ENCODE results near the gene CPLANE1.
A peak's percentile ranks its signal among the peaks of the same experiment; 100 is the strongest.
"Not testable (repeated sequence)": the region's sequence is repeated elsewhere in the genome, so short reads cannot be mapped to it uniquely, and the experiment has no call there.

CPLANE1 gene

DNA sequence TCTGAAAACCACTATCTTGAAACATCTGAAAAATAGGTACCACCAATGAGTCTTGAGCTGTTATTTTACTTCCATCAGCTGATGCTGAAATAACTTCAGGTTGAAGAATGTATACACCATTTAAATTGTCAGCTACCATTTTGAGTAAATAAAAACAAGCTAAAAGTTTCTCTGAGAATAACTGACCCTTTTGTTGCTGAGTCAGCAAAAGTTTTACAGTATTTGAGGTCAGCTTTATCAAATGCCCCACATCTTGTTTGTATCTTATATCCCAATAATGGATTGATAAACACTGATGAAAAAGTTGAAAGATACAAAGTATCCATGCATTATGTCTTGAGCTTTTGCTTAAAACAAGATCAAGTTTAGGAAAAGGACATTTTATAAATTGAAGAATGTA is 22.8 kb downstream of the CPLANE1 start:
- no peaks in the 10 kb centered on the region for H3K4me1 Mint-ChIP-seq
- DNase-seq (ENCODE audit: low spot score in 2 of 2) (no peak), ATAC-seq (ENCODE audit: low read depth) (no peak)
- no peak overlapping the region for H3K4me3 Mint-ChIP-seq
- H3K27ac Mint-ChIP-seq = no peak overlapping the region
- H3K27me3 Mint-ChIP-seq = no peaks in the 10 kb centered on the region
- no peaks in the 10 kb centered on the region for H3K9me3 Mint-ChIP-seq
- H3K36me3 Mint-ChIP-seq = peaks cover 19% of the 10 kb centered on the region

DNA sequence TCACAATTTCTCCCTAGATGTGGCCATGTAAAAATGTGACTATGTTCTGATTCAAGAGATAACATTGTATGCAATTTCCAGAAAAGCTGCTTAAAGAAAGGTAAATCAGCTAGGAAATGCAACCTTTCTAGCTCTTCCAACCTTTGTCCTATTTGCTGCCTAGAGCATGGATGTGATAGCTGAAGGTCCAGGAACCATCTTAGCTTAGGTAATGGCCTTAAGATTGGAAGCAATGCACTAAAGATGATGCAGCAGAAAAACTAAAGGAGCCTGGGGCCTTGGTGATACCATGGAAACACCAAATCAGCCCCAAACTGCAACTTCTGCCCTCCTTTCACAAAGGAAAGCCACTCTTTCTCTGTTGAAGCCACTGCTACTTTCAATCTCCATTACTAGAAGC is 27.0 kb downstream of the CPLANE1 start:
- no peaks in the 10 kb centered on the region for H3K27me3 Mint-ChIP-seq
- peaks cover 16% of the 10 kb centered on the region for H3K36me3 Mint-ChIP-seq
- H3K9me3 Mint-ChIP-seq = no peaks in the 10 kb centered on the region
- ATAC-seq (ENCODE audit: low read depth) (no peak), DNase-seq (ENCODE audit: low spot score in 2 of 2) (no peak)
- H3K4me3 Mint-ChIP-seq = no peak overlapping the region
- no peaks in the 10 kb centered on the region for H3K4me1 Mint-ChIP-seq
- no peak overlapping the region for H3K27ac Mint-ChIP-seq

DNA sequence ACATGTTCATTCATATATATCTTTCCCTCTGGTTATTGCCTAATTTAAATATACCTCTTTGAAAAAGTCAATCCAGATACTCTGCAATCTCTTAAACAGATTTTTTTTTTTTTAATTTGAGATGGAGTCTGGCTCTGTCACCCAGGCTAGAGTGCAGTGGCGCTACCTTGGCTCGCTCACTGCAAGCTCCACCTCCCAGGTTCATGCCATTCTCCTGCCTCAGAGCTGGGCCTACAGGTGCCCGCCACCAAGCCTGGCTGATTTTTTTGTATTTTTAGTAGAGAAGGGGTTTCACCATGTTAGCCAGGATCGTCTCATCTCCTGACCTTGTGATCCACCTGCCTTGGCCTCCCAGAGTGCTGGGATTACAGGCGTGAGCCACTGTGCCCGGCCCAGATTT is 28.8 kb downstream of the CPLANE1 start:
- not testable (repeated sequence) for H3K27ac Mint-ChIP-seq; H3K9me3 Mint-ChIP-seq; H3K4me3 Mint-ChIP-seq; H3K4me1 Mint-ChIP-seq; DNase-seq (ENCODE audit: low spot score in 2 of 2); H3K27me3 Mint-ChIP-seq; ATAC-seq (ENCODE audit: low read depth)
- H3K36me3 Mint-ChIP-seq = peaks cover 15% of the 10 kb centered on the region

DNA sequence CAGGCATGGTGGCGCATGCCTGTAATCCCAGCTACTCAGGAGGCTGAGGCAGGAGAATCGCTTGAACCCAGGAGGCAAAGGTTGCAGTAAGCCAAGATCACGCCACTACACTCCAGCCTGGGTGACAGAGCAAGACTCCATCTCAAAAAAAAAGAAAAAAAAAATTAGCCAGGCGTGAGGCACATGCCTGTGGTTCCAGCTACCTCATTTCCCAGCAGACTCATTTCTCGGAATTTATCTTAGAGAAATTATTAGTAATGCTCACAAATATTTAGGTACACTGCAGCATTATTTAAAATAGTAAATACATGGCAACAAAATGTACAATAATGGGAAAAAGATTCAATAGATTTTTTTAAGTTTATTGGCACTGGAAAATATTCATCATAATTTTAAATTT is 29.8 kb downstream of the CPLANE1 start:
- ATAC-seq (ENCODE audit: low read depth); H3K27ac Mint-ChIP-seq; H3K4me1 Mint-ChIP-seq; DNase-seq (ENCODE audit: low spot score in 2 of 2); H3K27me3 Mint-ChIP-seq; H3K4me3 Mint-ChIP-seq; H3K9me3 Mint-ChIP-seq: not testable (repeated sequence)
- peaks cover 13% of the 10 kb centered on the region for H3K36me3 Mint-ChIP-seq

DNA sequence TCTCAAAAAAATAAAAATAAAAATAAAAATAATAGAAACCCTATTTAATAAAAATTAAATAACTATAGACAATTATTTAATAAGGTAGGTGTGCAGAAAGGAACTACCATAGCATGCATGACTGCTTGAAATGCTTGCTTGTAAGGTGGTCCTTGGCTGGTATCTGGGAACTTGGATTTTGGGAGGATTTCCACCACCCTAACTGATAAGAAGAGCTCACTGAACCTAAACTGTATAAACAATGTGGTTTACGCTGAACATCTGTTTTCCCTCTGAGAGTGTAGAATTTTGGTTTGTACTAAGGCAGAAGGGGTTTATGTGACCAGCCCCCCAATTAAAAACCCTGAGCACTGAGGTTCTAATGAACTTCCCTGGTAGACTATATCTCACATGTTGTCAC is 31.2 kb downstream of the CPLANE1 start:
- H3K4me3 Mint-ChIP-seq = no peak overlapping the region
- H3K27me3 Mint-ChIP-seq = no peaks in the 10 kb centered on the region
- ATAC-seq (ENCODE audit: low read depth) (no peak), DNase-seq (ENCODE audit: low spot score in 2 of 2) (no peak)
- peaks cover 9% of the 10 kb centered on the region for H3K36me3 Mint-ChIP-seq
- H3K9me3 Mint-ChIP-seq = no peaks in the 10 kb centered on the region
- H3K27ac Mint-ChIP-seq = no peak overlapping the region
- H3K4me1 Mint-ChIP-seq = peaks cover 5% of the 10 kb centered on the region

DNA sequence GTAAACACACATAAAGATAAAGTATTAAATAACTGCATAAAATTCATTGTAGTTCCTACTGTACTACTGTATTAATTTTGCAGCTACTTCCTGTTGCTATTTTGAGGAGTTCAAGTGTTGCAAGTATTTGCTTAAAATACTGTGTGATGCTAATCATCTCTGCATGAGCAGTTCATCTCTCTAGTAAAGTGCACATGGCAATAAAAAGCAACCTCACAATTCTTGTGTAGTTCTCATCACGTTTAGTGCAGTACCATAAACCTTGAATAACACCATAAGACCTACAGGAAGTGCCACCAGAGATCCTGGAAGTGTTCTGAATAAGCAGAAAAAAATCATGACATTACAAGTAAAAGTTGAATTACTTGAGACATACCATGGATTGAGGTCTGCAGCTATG is 34.6 kb downstream of the CPLANE1 start:
- Mint-ChIP-seq H3K9me3 (no peaks in the 10 kb centered on the region), H3K36me3 (peaks cover 25% of the 10 kb centered on the region), H3K4me1 (peaks cover 5% of the 10 kb centered on the region), H3K27me3 (no peaks in the 10 kb centered on the region), H3K4me3 (peak overlapping the region; percentile 50), H3K27ac (peak overlapping the region; percentile 53)
- DNase-seq (ENCODE audit: low spot score in 2 of 2) = no peak
- peak; percentile 29 for ATAC-seq (ENCODE audit: low read depth)

DNA sequence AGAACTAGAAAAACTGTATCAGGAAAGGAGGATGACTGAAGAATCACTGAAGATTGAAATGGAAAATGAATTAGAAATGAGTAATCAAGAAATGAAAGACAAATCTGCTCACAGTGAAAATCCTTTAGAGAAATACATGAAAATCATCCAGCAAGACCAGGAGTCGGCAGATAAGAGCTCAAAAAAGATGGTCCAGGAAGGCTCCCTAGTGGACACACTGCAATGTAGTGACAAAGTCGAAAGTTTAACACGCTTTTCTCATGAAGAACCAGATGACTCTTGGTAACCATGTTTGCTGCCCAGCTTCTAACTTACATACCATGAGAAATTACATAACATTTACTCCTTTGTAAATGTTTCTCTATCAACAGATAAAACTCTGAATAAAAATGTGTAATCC is 37.1 kb downstream of the CPLANE1 start:
- H3K27me3 Mint-ChIP-seq = no peaks in the 10 kb centered on the region
- no peak overlapping the region for H3K27ac Mint-ChIP-seq
- H3K9me3 Mint-ChIP-seq = no peaks in the 10 kb centered on the region
- ATAC-seq (ENCODE audit: low read depth) (no peak), DNase-seq (ENCODE audit: low spot score in 2 of 2) (no peak)
- H3K36me3 Mint-ChIP-seq = peaks cover 23% of the 10 kb centered on the region
- no peak overlapping the region for H3K4me3 Mint-ChIP-seq
- H3K4me1 Mint-ChIP-seq = peaks cover 5% of the 10 kb centered on the region

DNA sequence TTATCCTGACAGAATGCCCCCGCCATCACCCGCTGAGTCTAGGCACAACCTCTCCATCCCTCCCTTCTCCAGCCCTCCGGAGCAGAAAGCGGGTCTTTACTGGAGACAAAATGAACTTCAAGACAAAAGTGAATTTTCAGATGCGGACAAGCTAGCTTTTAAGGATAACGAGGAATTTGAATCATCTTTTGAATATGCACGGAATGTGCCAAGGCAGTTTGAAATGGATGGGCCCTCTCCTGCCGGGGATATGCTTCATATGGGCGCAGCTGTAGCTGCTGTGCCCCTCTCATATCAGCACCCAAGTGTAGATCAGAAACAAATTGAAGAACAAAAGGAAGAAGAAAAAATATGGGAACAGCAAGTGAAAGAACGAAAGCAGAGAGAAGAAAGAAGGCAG is 37.5 kb downstream of the CPLANE1 start:
- H3K4me1 Mint-ChIP-seq = peaks cover 5% of the 10 kb centered on the region
- no peaks in the 10 kb centered on the region for H3K27me3 Mint-ChIP-seq
- no peak overlapping the region for H3K27ac Mint-ChIP-seq
- no peak for ATAC-seq (ENCODE audit: low read depth)
- no peaks in the 10 kb centered on the region for H3K9me3 Mint-ChIP-seq
- DNase-seq (ENCODE audit: low spot score in 2 of 2) = no peak
- no peak overlapping the region for H3K4me3 Mint-ChIP-seq
- H3K36me3 Mint-ChIP-seq = peaks cover 23% of the 10 kb centered on the region

DNA sequence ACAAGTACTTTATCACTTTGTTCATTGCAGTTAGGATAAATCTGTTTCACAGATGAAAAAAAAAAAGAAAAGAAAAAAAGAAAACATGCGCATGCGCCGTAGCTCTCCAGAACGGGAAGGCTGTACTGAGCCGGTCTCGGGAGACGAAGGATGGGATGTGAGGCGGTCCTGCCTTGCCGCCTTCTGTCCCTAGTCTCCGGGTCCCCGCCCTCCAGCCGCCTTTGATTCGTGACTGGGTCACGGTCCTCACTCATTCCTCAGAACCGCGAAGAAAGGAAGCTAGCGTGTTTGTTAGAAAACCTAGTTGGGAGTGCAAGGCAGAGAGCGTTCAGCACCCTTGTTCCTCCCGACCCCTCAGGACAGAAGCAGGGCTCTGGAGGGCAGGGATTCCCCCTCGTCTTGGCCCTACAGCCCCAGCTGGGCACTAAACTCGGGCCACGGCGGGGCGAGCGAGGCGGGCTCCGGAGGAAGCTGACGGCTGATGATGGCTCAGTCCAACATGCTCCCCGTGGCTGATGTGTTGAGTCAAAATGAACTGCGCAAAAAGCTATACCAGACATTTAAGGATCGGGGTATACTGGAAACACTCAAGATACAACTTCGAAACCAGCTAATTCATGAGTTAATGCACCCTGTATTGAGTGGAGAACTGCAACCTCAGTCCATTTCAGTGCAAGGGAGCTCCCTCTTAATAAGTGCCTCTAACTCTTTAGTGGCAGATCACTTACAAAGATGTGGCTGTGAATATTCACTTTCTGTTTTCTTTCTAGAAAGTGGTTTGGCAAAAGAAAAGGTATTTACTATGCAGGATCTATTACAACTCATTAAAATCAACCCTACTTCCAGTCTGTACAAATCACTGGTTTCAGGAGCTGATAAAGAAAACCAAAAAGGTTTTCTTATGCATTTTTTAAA is 40.0 kb downstream of the CPLANE1 start:
- Mint-ChIP-seq H3K4me3 (peak overlapping the region; percentile 86), H3K27me3 (no peaks in the 10 kb centered on the region), H3K9me3 (no peaks in the 10 kb centered on the region), H3K4me1 (no peaks in the 10 kb centered on the region), H3K27ac (no peak overlapping the region), H3K36me3 (peaks cover 25% of the 10 kb centered on the region)
- ATAC-seq (ENCODE audit: low read depth) = peak; percentile 38
- DNase-seq (ENCODE audit: low spot score in 2 of 2) = peak in 1 of 2 donors; percentile 6

DNA sequence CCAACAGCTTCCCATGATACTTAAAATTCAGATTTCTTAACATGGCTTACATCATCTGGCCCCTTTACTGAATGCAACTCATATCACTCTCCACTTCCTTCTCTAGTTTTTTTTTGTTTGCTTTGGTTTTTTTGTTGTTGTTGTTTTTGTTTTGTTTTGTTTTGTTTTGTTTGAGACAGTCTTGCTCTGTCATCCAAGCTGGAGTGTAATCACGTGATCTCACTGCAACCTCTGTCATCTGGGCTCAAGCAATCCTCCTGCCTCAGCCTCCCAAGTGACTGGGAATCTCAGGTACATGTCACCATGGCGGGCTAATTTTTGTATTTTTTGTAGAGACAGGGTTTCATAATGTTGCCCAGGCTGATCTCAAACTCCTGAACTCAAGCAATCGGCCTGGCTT is 41.4 kb downstream of the CPLANE1 start:
- H3K36me3 Mint-ChIP-seq = peaks cover 25% of the 10 kb centered on the region
- no peaks in the 10 kb centered on the region for H3K4me1 Mint-ChIP-seq
- no peak overlapping the region for H3K4me3 Mint-ChIP-seq
- ATAC-seq (ENCODE audit: low read depth) = no peak
- H3K27me3 Mint-ChIP-seq = no peaks in the 10 kb centered on the region
- DNase-seq (ENCODE audit: low spot score in 2 of 2) = no peak
- no peak overlapping the region for H3K27ac Mint-ChIP-seq
- H3K9me3 Mint-ChIP-seq = no peaks in the 10 kb centered on the region

DNA sequence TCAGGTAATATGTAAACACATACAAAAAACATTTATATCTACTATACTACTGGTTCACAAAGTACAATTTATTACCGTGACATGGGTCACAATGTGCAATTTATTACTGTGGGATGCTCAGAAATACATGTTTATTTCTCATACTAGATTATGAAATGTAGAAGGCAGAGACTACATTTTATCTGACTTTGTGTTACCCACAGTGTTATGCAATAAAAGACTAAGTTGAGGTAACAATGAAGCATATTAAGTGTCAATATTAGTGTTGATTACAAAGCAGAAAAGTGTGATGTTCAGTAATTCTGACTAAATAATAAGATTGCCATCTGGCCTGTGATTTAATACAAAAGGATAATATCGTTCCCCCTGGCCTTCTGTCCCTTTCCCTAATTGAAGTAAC is 42.4 kb downstream of the CPLANE1 start:
- Mint-ChIP-seq H3K4me3 (no peak overlapping the region), H3K4me1 (no peaks in the 10 kb centered on the region), H3K27ac (no peak overlapping the region), H3K9me3 (no peaks in the 10 kb centered on the region), H3K36me3 (peaks cover 22% of the 10 kb centered on the region), H3K27me3 (no peaks in the 10 kb centered on the region)
- ATAC-seq (ENCODE audit: low read depth) (no peak), DNase-seq (ENCODE audit: low spot score in 2 of 2) (no peak)

DNA sequence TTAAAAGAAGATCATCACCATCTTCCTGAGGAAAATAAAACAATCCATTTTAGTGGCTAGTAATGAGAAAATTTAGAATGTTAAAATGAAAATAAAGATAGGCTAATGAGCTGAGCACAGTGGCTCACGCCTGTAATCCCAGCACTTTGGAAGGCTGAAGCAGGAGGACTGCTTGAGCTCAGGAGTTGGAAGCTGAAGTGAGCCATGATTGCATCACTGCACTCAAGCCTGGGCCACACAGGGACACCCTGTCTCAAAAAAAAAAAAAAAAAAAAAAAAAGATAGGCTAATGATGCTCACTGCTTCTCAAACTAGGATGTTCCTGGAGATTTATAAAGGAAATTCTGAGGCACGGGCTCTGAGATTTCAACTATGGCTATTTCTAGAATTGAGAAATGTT is 50.3 kb downstream of the CPLANE1 start:
- no peak for ATAC-seq (ENCODE audit: low read depth)
- peaks cover 13% of the 10 kb centered on the region for H3K4me1 Mint-ChIP-seq
- no peaks in the 10 kb centered on the region for H3K9me3 Mint-ChIP-seq
- DNase-seq (ENCODE audit: low spot score in 2 of 2) = no peak
- no peaks in the 10 kb centered on the region for H3K27me3 Mint-ChIP-seq
- no peak overlapping the region for H3K27ac Mint-ChIP-seq
- no peak overlapping the region for H3K4me3 Mint-ChIP-seq
- H3K36me3 Mint-ChIP-seq = peaks cover 9% of the 10 kb centered on the region

DNA sequence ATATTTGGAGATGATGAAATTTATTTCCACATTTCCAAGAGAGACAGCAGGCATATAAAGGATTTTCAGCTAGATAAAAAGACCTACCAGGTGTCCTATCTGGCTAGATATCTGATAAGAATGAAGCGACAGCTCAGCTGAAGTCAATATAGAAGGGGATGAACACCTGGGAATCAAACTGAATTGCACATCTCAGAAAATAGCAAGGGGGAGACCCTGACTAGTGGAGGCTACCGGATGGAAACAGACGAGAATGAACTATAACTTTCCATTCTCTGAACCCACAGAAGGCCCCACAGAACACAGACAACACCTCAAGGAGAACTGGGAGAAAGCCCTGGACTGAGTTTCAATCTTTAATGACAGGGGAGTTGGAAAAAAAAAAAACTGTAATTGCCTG is 51.1 kb downstream of the CPLANE1 start:
- peak overlapping the region; percentile 86 for H3K27ac Mint-ChIP-seq
- peaks cover 9% of the 10 kb centered on the region for H3K36me3 Mint-ChIP-seq
- peak overlapping the region; percentile 47 for H3K4me3 Mint-ChIP-seq
- peaks cover 13% of the 10 kb centered on the region for H3K4me1 Mint-ChIP-seq
- H3K9me3 Mint-ChIP-seq = no peaks in the 10 kb centered on the region
- DNase-seq (ENCODE audit: low spot score in 2 of 2) (no peak), ATAC-seq (ENCODE audit: low read depth) (peak; percentile 38)
- no peaks in the 10 kb centered on the region for H3K27me3 Mint-ChIP-seq

DNA sequence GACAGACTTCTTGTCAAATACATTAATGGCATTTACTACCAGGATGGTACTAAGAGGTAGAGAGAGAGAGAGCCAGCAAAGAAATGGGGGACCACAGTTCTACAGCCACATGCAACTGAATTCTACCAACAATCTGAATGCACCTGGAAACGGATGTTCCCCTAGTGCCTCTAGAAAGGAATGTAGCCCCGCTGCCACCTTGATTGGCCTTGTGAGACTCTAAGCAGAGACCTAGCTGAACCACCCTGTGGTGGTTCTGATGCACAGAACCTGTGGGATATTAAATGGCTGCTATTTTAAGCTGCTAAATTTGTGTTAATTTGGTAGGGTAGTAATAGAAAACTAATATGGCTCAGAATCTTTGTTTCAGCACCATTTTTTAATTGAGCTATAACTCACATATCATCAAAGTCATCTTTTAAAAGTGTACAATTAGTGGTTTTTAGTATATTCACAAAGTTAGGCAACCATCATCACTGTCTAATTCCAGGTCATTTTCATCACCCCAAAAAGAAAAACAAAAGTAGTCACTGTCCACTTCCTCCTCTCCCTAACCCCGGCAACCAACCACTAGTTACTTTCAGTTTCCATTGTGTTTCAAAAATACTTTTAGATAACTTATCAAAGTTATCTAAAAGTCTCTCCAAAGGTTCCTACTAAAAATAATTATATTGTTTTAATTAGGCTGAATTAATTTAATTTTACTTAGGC is 51.7 kb downstream of the CPLANE1 start:
- peak in 1 of 2 donors; percentile 4 for DNase-seq (ENCODE audit: low spot score in 2 of 2)
- H3K27me3 Mint-ChIP-seq = no peaks in the 10 kb centered on the region
- H3K4me3 Mint-ChIP-seq = peak overlapping the region; percentile 74
- peaks cover 9% of the 10 kb centered on the region for H3K36me3 Mint-ChIP-seq
- H3K27ac Mint-ChIP-seq = peak overlapping the region; percentile 86
- peaks cover 13% of the 10 kb centered on the region for H3K4me1 Mint-ChIP-seq
- ATAC-seq (ENCODE audit: low read depth) = peak; percentile 86
- H3K9me3 Mint-ChIP-seq = no peaks in the 10 kb centered on the region

Data from memory B cell (primary cell).